ENCODE measurements around the gene THSD7B.

GRCh38 chr2:137091704-137092103 lies 326.4 kb downstream of the THSD7B start:
- no peak for TF ChIP-seq EZH2 (IDR thresholded peaks at IDR 0.05; ENCODE audit: insufficient read depth, poor library complexity, severe bottlenecking)
- no peak for TF ChIP-seq EZH2phosphoT487 (IDR thresholded peaks at IDR 0.05; ENCODE audit: insufficient read depth, low read depth)
